Stimulated activated CD4-positive, alpha-beta T cell treated with anti-CD3 and anti-CD28 coated beads, Interleukin-4, amount 100 ng/mL, for 48 hours (primary cell): ENCODE measurements around the gene CDX2.

Experiments used
- DNase-seq, 2 donors: peaks; one replicate each; pipeline ENCODE4 v3.0.0-alpha.2; 2020; ENCODE audit warnings: low read depth in 2 of 2

CDX2 gene

DNA sequence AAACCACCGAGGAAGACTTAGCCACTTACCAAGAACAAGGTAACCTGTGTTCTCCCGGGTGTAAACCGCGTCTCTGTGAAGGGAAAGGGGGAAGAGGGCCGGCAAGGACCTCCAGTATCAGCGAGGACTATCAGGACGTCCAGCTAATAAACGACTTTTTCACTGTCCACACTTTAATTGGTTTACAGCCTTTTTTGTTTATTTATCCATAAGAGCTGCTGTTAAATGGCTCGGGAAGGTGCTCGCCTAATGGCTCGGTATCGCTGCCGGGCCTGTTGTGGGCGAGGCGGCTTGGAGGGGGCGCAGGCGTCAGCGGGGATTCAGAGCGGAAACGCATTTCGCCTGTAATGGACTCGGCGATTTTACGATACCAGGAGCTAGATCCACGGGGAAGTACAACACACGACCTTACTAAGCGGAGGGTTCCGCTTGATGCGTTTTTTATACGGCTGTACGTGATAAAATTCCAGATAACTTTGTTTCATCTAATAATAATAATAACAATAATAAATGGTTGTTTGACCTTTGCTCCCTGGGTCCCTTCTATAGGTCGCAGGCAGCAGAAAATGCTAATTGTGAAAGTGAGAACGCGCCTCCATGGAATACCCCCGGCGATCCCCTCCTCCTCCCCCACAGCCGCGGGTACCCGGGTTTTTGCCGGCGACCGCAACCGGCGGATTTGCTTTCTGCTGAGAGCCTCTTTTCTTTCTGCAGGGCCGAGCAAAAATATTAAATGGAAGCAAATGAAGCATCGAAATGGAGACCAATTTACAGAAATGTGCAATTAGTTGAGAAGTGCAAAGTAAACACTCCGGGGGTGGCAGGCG, 51.8 kb downstream of the CDX2 start:
- DNase-seq = no peak

- no peak for DNase-seq
Measured at GRCh38 chr13:27915301-27916207, 53.6 kb downstream of the CDX2 start.

- DNase-seq = no peak
Measured at GRCh38 chr13:27913160-27913559, 56.0 kb downstream of the CDX2 start.

DNA sequence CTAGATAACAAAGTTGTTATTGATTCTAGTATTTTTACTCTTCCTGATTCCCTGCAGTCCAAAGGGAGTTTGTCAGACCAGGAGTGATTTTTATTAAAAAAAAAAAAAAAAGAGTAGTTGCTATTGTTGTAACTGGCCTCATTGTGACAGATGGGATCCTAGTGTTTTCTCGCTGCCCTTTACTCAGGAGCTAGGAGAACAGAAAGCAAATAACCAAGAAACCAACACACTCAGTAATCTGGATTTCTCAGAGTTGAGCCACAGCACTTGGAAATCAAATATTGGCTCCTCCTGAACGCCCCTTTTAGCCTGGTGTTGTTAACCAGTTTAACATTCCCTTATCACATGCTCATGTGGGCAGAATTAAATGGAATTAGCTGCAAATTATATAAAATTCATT, 57.6 kb downstream of the CDX2 start:
- no peak for DNase-seq
